Measurements from ENCODE around the gene CREB3L1.

DNA sequence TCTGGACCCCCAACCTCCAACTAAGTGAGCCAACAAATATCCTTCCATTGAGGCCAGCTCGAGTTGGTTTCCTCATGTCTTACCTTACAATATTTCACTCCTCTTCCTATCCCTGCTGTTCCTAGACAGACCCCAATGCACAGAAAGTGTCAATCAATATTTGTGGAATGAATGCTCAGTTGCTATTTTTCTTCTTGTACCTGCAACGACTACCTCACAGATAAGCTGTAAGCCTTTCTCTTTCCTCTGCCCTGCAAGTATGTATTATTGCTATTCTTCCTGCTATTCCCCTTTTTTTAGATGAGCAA is 26.8 kb upstream of the CREB3L1 start:
- TF ChIP-seq POLR2A (IDR thresholded peaks at IDR 0.05; ENCODE audit: low read length) (no peak), GATA1 (IDR thresholded peaks at IDR 0.05; ENCODE audit: low read depth, low read length) (no peak)

All from erythroblast (primary cell).